GM18867 (cell line): ENCODE results near the gene RASA3.

Experiments used
- ATAC-seq: cut with Tn5 transposase; IDR thresholded peaks from one replicate; pipeline ENCODE4 v1.9.1; 2021; ENCODE audit warnings: mild to moderate bottlenecking, moderate library complexity; ENCODE audit not compliant: unreplicated experiment

Gene RASA3

DNA sequence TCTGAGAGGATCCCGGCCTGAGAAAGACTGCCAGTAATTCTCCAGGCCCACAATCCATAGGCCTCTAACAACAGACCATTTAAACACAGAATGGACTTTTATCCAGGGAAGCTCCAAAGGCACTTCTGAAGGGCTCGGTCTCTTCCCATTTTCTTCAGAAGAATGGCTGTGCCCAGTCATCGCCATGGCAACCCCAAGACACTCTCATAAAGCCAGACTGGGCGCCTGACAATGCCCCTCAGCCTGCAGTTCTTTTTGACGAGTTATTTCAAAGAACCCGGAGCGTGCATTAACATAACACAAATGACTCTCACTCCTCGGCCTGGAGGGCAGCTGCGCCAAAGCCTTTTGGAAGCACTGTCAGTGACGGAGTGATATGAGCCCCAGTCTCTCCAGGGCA is 61.0 kb downstream of the RASA3 start:
- no peak for ATAC-seq

- ATAC-seq, result no peak
Measured at GRCh38 chr13:114070098-114070799, 62.2 kb downstream of the RASA3 start.

- no peak for ATAC-seq
Measured at GRCh38 chr13:114069376-114070097, 62.9 kb downstream of the RASA3 start.

GRCh38 chr13:114068656-114069318 is 63.6 kb downstream of the RASA3 start:
- no peak for ATAC-seq

- ATAC-seq, result peak; percentile 31
Measured at GRCh38 chr13:114067886-114068651, 64.4 kb downstream of the RASA3 start.

- ATAC-seq, result peak; percentile 59
Measured at GRCh38 chr13:114067381-114067885, 65.0 kb downstream of the RASA3 start.

GRCh38 chr13:114066956-114067355 is 65.5 kb downstream of the RASA3 start:
- ATAC-seq, result no peak

GRCh38 chr13:114065926-114066774 is 66.3 kb downstream of the RASA3 start:
- ATAC-seq, result no peak

- peak; percentile 42 for ATAC-seq
Measured at GRCh38 chr13:114065141-114065925, 67.1 kb downstream of the RASA3 start.

- no peak for ATAC-seq
Measured at GRCh38 chr13:114064450-114065140, 67.8 kb downstream of the RASA3 start.

DNA sequence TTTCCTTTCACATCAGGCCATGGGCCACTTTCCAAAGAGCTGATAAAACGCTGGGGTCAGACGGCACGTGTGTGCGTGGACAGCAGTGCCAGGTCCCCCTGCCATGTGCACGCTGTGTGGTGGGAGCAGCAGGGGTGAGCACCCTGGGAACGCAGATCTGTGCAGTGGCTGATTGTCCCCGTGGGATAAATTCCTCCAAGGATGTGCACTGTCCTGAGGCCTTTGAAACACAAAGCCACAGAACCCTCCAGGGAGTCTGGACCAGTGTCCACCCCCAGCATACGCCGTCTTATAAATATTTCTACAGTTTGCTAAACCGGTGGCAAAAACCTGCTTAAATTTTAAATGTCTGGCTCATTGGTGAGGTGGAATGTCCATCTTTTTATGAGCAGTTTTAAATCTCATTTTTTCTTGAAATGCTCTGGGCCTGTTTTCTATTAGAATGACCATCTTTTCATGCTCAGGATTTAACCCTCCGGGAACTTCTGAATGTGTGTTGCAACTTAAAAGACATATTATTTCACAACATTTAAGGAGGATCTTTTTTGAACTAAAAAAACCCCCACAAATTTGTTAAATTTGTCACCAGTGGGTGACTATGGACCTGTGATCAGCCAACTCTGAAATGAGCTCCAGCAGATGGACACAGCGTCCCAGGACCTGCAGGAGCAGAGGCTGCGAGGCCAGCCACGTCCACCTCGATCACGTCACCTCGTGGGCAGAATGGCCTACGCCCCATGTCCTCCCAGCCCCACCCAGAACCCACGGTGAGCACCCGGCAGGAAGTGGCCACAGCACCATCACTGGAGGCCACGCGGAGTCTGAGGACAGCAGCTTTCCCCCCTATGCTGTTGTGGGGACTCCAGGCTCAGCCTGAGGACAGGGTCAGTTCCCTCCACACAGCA is 68.6 kb downstream of the RASA3 start:
- ATAC-seq, result no peak

DNA sequence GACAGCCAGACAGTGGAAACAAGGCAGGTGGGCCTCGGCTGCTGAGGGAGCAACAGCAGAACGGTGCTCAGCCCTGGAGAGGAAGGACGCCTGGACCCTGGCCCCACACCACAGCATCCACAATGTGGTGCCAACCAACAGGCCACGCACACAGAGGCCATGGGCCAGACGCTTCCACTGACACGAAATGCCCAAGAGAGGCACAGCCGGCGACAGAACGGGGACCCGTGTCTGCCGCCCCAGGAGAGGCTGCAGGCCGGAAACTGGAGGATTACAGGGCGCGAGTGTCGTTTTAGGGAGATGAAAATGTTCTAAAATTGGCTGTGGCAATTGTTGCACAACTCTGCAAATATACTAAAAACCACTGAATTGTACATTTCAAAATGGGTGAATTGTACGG is 69.7 kb downstream of the RASA3 start:
- no peak for ATAC-seq

GRCh38 chr13:114062341-114062740 is 70.1 kb downstream of the RASA3 start:
- no peak for ATAC-seq

GRCh38 chr13:114061744-114062143 is 70.7 kb downstream of the RASA3 start:
- no peak for ATAC-seq

DNA sequence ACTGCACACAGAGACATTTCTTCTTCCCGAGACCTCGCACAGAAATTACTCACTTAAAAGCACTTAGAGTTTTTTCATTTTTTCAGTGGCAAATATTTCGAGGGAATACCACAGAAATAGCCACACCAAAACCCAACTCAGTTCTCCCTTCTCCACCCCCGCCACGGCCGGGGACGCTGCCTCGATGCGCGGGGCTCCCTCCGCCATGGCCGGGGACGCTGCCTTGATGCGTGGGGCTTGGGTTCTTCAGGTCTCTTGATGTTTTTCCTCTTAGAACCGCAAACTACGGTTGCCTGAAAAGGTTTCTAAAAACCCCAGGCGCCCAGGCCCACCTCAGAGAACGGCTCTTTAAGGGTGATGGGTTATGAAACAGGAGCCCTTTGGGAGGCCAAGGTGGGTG is 71.4 kb downstream of the RASA3 start:
- ATAC-seq, result no peak

- ATAC-seq, result no peak
Measured at GRCh38 chr13:114059946-114060860, 72.2 kb downstream of the RASA3 start.

DNA sequence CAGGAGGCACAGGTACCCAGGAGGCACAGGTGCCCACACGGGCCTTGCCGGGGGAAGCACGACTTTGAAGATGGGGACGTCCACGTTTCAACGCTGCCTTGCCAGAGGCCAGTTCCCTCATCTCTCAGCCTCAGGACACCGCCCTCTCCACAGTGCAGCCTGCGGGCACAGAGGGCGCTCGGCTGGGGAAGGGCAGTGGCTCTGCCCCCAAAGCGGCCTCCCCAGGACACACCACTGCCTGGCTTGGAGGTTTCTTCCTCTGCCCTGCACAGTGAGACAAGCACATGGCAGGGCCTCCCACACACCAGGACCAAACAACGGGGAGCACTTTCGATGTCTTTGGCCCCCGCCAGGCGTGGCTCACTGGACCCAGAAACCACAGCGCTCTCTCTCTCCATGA is 73.0 kb downstream of the RASA3 start:
- no peak for ATAC-seq
